ENCODE measurements around the gene ACACA. TPM values are rescaled to one million over a fixed set of nuclear protein-coding genes. Genes with fewer than 3 reads are reported as not detected.

ACACA gene
- total RNA-seq, 1 donor from 2014 or later, result 61.3 TPM

GRCh38 chr17:37399265-37399803, 7.3 kb downstream of the ACACA start:
- DNase-seq (ENCODE audit: extremely low read depth, low read depth, low spot score), result no peak

- DNase-seq (ENCODE audit: extremely low read depth, low read depth, low spot score), result no peak
These were observed 13.3 kb downstream of the ACACA start for GRCh38 chr17:37393352-37393751.

GRCh38 chr17:37392024-37392590, 14.5 kb downstream of the ACACA start:
- DNase-seq (ENCODE audit: extremely low read depth, low read depth, low spot score), result no peak

- DNase-seq (ENCODE audit: extremely low read depth, low read depth, low spot score), result no peak
These were observed 15.5 kb downstream of the ACACA start for GRCh38 chr17:37391146-37391545.

- no peak for DNase-seq (ENCODE audit: extremely low read depth, low read depth, low spot score)
These were observed 17.5 kb downstream of the ACACA start for GRCh38 chr17:37389160-37389559.

- DNase-seq (ENCODE audit: extremely low read depth, low read depth, low spot score), result no peak
These were observed 18.4 kb downstream of the ACACA start for GRCh38 chr17:37388266-37388665.

- DNase-seq (ENCODE audit: extremely low read depth, low read depth, low spot score), result no peak
These were observed 20.2 kb downstream of the ACACA start for GRCh38 chr17:37386462-37386861.

- no peak for DNase-seq (ENCODE audit: extremely low read depth, low read depth, low spot score)
These were observed 21.1 kb downstream of the ACACA start for GRCh38 chr17:37385474-37385990.

GRCh38 chr17:37384560-37385149, 22.0 kb downstream of the ACACA start:
- DNase-seq (ENCODE audit: extremely low read depth, low read depth, low spot score), result no peak

GRCh38 chr17:37382056-37382455, 24.6 kb downstream of the ACACA start:
- no peak for DNase-seq (ENCODE audit: extremely low read depth, low read depth, low spot score)

GRCh38 chr17:37375706-37376105, 30.9 kb downstream of the ACACA start, which contains the start of gene C17orf78:
C17orf78 (plus strand) TSS chr17:37375985; CDS start chr17:37376093, 108 bp downstream.
- no peak for DNase-seq (ENCODE audit: extremely low read depth, low read depth, low spot score)

GRCh38 chr17:37373530-37374159, 33.0 kb downstream of the ACACA start:
- no peak for DNase-seq (ENCODE audit: extremely low read depth, low read depth, low spot score)

- DNase-seq (ENCODE audit: extremely low read depth, low read depth, low spot score), result no peak
These were observed 38.1 kb downstream of the ACACA start for GRCh38 chr17:37368577-37368976.

GRCh38 chr17:37365589-37365988, 41.0 kb downstream of the ACACA start:
- DNase-seq (ENCODE audit: extremely low read depth, low read depth, low spot score), result no peak

- DNase-seq (ENCODE audit: extremely low read depth, low read depth, low spot score), result no peak
These were observed 45.1 kb downstream of the ACACA start for GRCh38 chr17:37361543-37361942.

- no peak for DNase-seq (ENCODE audit: extremely low read depth, low read depth, low spot score)
These were observed 46.0 kb downstream of the ACACA start for GRCh38 chr17:37360632-37361031.

GRCh38 chr17:37359682-37360188, 46.9 kb downstream of the ACACA start:
- no peak for DNase-seq (ENCODE audit: extremely low read depth, low read depth, low spot score)

- no peak for DNase-seq (ENCODE audit: extremely low read depth, low read depth, low spot score)
These were observed 47.6 kb downstream of the ACACA start for GRCh38 chr17:37358830-37359681.

- no peak for DNase-seq (ENCODE audit: extremely low read depth, low read depth, low spot score)
These were observed 48.4 kb downstream of the ACACA start for GRCh38 chr17:37358098-37358829.

Measured in glomerular endothelial cell (primary cell).